HepG2 (cell line): Measurements from ENCODE around the gene PTGDR2. TPM values are rescaled to one million over a fixed set of nuclear protein-coding genes. Genes with fewer than 3 reads are reported as not detected.
A peak's percentile ranks its signal among the peaks of the same experiment; 100 is the strongest.

ENCODE experiments used
- FOSL1 ChIP-seq: sonication (generic); formaldehyde crosslinking; IDR thresholded peaks from 2 replicates; pipeline ENCODE4 v1.9.0; 2021; ENCODE audit warnings: missing genetic modification reagents, borderline replicate concordance
- FOXJ3 ChIP-seq: sonication (generic); formaldehyde crosslinking; IDR thresholded peaks from 2 replicates; pipeline ENCODE4 v1.4.0; 2020; ENCODE audit warnings: missing genetic modification reagents, mild to moderate bottlenecking, borderline replicate concordance
- RBM22 ChIP-seq: fragments of 200-400 bp; formaldehyde crosslinking; optimal IDR thresholded peaks from 2 replicates; pipeline ENCODE3; 2017; ENCODE audit warnings: mild to moderate bottlenecking, low read length, moderate library complexity
- SAFB2 ChIP-seq: sonication (generic); formaldehyde crosslinking; IDR thresholded peaks from 2 replicates; pipeline ENCODE4 v1.5.1; 2020; ENCODE audit warnings: missing genetic modification reagents, low read depth, mild to moderate bottlenecking, borderline replicate concordance
- SMYD3 ChIP-seq: sonication (generic); formaldehyde crosslinking; IDR thresholded peaks from 2 replicates; pipeline ENCODE4 v1.8.1; 2023; ENCODE audit warnings: mild to moderate bottlenecking, missing genetic modification reagents
- SRSF1 ChIP-seq: fragments of 200-400 bp; formaldehyde crosslinking; optimal IDR thresholded peaks from 2 replicates; pipeline ENCODE3; 2017; ENCODE audit warnings: mild to moderate bottlenecking, low read depth, low read length, moderate library complexity
- ZBTB1 ChIP-seq: sonication (generic); formaldehyde crosslinking; IDR thresholded peaks from 2 replicates; pipeline ENCODE4 v1.4.0; 2020; ENCODE audit warnings: missing genetic modification reagents, borderline replicate concordance
- ZFYVE20 ChIP-seq: sonication (generic); formaldehyde crosslinking; IDR thresholded peaks from 2 replicates; pipeline ENCODE4 v1.8.0; 2023; ENCODE audit warnings: low read depth, mild to moderate bottlenecking, moderate library complexity, missing genetic modification reagents, borderline replicate concordance
- ZNF251 ChIP-seq: sonication (generic); formaldehyde crosslinking; IDR thresholded peaks from 2 replicates; pipeline ENCODE4 v1.9.0; 2021; ENCODE audit warnings: mild to moderate bottlenecking, missing genetic modification reagents
- ZNF33B ChIP-seq: sonication (generic); formaldehyde crosslinking; IDR thresholded peaks from 2 replicates; pipeline ENCODE4 v1.5.1; 2020; ENCODE audit warnings: mild to moderate bottlenecking, missing genetic modification reagents
- ZNF660 ChIP-seq: sonication (generic); formaldehyde crosslinking; IDR thresholded peaks from 2 replicates; pipeline ENCODE4 v1.5.1; 2020; ENCODE audit warnings: mild to moderate bottlenecking, low read depth, missing genetic modification reagents, borderline replicate concordance
- polyA plus RNA-seq, 8 experiments: library from polyadenylated mRNA; depleted of rRNA in 3 of 8; stranded (reverse) in 7 of 8; unstranded in 1 of 8; fragments of >200 nt; fragmentation: Illumina TruSeq in 4 of 8; extraction: Trizol in 4 of 8; gene quantifications; 2 replicates each; pipeline versions ENCODE4 v1.2.1 to v1.2.3, GENCODE V29; 2011 to 2016; ENCODE audit warnings: low read depth in 4 of 8, missing spikeins in 1 of 8, mixed read lengths in 1 of 8; ENCODE audit not compliant: insufficient read depth in 1 of 8
- total RNA-seq, 5 experiments: library from RNA; depleted of rRNA; stranded (reverse); fragments of >200 nt; fragmentation: Illumina TruSeq; extraction: Trizol; gene quantifications; 2 replicates each; pipeline ENCODE4 v1.2.3, GENCODE V29; 2016; ENCODE audit warnings: low read depth in 1 of 5
- TF ChIP-seq, protein P1 (sequence below): IDR thresholded peaks from 2 replicates; pipeline ENCODE4 v1.6.1; 2016; ENCODE audit warnings: low read depth, missing genetic modification reagents, missing compliant biosample characterization
- TF ChIP-seq, protein P2 (sequence below): IDR thresholded peaks from 2 replicates; pipeline ENCODE4 v1.6.1; 2016; ENCODE audit warnings: mild to moderate bottlenecking
- TF ChIP-seq, protein P3 (sequence below): IDR thresholded peaks from 2 replicates; pipeline ENCODE4 v1.6.1; 2016; ENCODE audit warnings: missing biosample characterization, missing genetic modification reagents, low read depth

PTGDR2 gene
- total and polyA plus RNA-seq, 2 of the 13 experiments (the other 11 are each of a cell fraction or from before 2014, with no cell fraction given) = 1.9 to 2.5 TPM

DNA sequence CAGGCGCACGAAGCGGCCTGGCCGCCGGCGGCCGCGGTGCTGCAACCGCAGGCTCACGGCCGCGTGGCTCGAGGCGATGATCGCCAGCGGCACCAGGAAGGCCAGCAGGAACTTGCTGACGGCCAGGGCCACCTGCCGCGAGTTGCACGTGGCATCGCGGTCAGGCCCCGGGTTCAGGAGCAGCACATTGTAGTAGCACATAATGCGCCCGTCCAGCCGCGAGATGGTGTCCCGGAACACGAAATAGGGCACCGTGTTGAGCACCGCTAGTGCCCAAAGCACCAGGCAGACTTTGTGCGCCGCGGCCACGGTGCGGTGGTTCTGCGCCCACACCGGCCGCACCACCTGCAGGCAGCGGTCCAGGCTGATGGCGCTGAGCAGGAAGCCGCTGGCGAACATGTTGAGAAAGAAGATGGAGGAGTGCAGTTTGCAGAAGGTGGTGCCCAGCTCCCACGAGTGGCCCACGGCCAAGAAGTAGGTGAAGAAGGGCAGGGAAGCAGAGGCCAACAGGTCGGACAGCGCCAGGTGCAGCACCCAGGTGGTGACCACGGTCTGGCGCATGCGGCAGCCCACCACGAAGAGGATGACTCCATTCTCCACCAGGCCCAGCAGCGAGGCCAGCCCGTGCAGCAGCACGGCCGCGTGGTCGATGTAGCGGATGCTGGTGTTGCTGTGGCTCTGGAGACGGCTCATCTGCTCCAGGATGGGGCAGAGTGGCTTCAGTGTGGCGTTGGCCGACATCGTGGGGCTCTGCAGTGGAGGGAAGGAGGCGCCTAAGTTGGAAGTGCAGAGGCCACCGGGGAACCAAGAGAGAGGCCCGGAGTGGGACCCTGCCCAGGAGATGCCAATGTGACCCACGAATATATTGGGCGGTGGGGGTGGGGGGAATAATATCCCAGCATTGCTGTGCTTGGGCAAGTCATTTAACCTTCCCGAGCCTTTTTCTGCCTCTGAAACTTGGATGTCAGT is 2.5 kb downstream of the PTGDR2 start (continued):
- TF ChIP-seq, protein P1, sequence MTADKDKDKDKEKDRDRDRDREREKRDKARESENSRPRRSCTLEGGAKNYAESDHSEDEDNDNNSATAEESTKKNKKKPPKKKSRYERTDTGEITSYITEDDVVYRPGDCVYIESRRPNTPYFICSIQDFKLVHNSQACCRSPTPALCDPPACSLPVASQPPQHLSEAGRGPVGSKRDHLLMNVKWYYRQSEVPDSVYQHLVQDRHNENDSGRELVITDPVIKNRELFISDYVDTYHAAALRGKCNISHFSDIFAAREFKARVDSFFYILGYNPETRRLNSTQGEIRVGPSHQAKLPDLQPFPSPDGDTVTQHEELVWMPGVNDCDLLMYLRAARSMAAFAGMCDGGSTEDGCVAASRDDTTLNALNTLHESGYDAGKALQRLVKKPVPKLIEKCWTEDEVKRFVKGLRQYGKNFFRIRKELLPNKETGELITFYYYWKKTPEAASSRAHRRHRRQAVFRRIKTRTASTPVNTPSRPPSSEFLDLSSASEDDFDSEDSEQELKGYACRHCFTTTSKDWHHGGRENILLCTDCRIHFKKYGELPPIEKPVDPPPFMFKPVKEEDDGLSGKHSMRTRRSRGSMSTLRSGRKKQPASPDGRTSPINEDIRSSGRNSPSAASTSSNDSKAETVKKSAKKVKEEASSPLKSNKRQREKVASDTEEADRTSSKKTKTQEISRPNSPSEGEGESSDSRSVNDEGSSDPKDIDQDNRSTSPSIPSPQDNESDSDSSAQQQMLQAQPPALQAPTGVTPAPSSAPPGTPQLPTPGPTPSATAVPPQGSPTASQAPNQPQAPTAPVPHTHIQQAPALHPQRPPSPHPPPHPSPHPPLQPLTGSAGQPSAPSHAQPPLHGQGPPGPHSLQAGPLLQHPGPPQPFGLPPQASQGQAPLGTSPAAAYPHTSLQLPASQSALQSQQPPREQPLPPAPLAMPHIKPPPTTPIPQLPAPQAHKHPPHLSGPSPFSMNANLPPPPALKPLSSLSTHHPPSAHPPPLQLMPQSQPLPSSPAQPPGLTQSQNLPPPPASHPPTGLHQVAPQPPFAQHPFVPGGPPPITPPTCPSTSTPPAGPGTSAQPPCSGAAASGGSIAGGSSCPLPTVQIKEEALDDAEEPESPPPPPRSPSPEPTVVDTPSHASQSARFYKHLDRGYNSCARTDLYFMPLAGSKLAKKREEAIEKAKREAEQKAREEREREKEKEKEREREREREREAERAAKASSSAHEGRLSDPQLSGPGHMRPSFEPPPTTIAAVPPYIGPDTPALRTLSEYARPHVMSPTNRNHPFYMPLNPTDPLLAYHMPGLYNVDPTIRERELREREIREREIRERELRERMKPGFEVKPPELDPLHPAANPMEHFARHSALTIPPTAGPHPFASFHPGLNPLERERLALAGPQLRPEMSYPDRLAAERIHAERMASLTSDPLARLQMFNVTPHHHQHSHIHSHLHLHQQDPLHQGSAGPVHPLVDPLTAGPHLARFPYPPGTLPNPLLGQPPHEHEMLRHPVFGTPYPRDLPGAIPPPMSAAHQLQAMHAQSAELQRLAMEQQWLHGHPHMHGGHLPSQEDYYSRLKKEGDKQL (CRISPR knock-in tag) = no peak
- TF ChIP-seq SRSF1 (no peak), ZNF660 (CRISPR knock-in tag) (no peak), SAFB2 (CRISPR knock-in tag) (no peak), ZNF251 (CRISPR knock-in tag) (no peak), RBM22 (peak; percentile 40), ZBTB1 (CRISPR knock-in tag) (no peak), FOXJ3 (no peak), FOSL1 (no peak), SMYD3 (CRISPR knock-in tag) (no peak), ZFYVE20 (CRISPR knock-in tag) (no peak), ZNF33B (CRISPR knock-in tag) (no peak)
- TF ChIP-seq, protein P2, sequence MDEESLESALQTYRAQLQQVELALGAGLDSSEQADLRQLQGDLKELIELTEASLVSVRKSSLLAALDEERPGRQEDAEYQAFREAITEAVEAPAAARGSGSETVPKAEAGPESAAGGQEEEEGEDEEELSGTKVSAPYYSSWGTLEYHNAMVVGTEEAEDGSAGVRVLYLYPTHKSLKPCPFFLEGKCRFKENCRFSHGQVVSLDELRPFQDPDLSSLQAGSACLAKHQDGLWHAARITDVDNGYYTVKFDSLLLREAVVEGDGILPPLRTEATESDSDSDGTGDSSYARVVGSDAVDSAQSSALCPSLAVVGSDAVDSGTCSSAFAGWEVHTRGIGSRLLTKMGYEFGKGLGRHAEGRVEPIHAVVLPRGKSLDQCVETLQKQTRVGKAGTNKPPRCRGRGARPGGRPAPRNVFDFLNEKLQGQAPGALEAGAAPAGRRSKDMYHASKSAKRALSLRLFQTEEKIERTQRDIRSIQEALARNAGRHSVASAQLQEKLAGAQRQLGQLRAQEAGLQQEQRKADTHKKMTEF (CRISPR knock-in tag) = no peak
- TF ChIP-seq, protein P3, sequence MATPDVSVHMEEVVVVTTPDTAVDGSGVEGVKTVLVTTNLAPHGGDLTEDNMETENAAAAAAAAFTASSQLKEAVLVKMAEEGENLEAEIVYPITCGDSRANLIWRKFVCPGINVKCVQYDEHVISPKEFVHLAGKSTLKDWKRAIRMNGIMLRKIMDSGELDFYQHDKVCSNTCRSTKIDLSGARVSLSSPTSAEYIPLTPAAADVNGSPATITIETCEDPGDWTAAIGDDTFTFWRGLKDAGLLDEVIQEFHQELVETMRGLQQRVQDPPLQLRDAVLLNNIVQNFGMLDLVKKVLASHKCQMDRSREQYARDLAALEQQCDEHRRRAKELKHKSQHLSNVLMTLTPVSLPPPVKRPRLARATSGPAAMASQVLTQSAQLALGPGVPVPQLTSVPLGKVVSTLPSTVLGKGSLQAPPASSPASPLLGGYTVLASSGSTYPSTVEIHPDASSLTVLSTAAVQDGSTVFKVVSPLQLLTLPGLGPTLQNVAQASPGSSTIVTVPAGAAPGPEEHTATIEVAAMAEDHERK (CRISPR knock-in tag) = no peak
